Activated T-helper 2 cell treated with anti-CD3 and anti-CD28 coated beads, Interferon-gamma antibody, Interleukin-2, Interleukin-4, amounts not matched to agents 10 μg/mL and 5 μg/mL and 100 μg/mL, durations not matched to agents 14 hours and 24 hours and 36 hours (primary cell): Measurements from ENCODE around the gene OR1E2. TPM values are rescaled to one million over a fixed set of nuclear protein-coding genes. Genes with fewer than 3 reads are reported as not detected.
"Not testable (repeated sequence)": the region's sequence is repeated elsewhere in the genome, so short reads cannot be mapped to it uniquely, and the experiment has no call there.

Experiments used
- DNase-seq: peaks from one replicate; pipeline ENCODE4 v3.0.0; 2021; ENCODE audit warnings: low spot score
- H3K27ac Mint-ChIP-seq: one replicate; pipeline ENCODE4 v1.8.0; 2021; ENCODE audit warnings: mixed read lengths
- H3K27me3 Mint-ChIP-seq: one replicate; pipeline ENCODE4 v1.8.0; 2021; ENCODE audit warnings: low read depth, mixed read lengths
- H3K36me3 Mint-ChIP-seq: one replicate; pipeline ENCODE4 v1.8.0; 2021; ENCODE audit warnings: low read depth, mixed read lengths
- H3K4me1 Mint-ChIP-seq: one replicate; pipeline ENCODE4 v1.8.0; 2021; ENCODE audit warnings: low read depth, mixed read lengths
- H3K4me3 Mint-ChIP-seq: one replicate; pipeline ENCODE4 v1.8.0; 2021; ENCODE audit warnings: low read depth, mild to moderate bottlenecking, moderate library complexity, mixed read lengths
- H3K9me3 Mint-ChIP-seq: one replicate; pipeline ENCODE4 v1.8.0; 2021; ENCODE audit warnings: mixed read lengths
- intact Hi-C: fragments of 100-400 bp; cut with micrococcal nuclease; formaldehyde crosslinking; loops from one replicate; pipeline ENCODE4 v1.15.1; 2023
- total RNA-seq: library from RNA; stranded (reverse); gene quantifications from 2 replicates; pipeline ENCODE4 v1.2.3, GENCODE V29; 2022

OR1E2 gene
- total RNA-seq, 1 donor from 2014 or later = not detected

DNA sequence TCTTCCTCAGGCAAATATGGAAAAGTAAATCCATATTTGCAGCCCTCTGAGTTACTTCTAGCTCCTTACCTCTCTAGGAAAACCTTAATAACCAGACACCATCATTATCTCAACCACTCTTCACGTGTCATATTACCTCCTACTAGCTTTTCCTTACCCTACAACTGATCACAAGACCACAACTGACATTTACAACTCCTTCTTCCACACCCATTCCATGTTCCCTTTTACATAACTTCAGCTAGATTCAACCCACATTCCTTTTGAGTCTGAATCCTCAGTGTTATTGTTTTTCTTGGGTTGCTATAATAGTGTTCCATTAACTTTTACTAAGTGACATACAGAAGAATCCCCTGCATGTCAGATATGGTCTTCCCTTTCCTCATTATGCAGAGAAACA lies 4.7 kb upstream of the OR1E2 start:
- Mint-ChIP-seq H3K27ac (no peak overlapping the region), H3K27me3 (peaks cover 5% of the 10 kb centered on the region), H3K4me3 (no peak overlapping the region), H3K36me3 (no peaks in the 10 kb centered on the region), H3K9me3 (no peaks in the 10 kb centered on the region), H3K4me1 (no peaks in the 10 kb centered on the region)
- intact Hi-C loops = no loop called here
- no peak for DNase-seq

DNA sequence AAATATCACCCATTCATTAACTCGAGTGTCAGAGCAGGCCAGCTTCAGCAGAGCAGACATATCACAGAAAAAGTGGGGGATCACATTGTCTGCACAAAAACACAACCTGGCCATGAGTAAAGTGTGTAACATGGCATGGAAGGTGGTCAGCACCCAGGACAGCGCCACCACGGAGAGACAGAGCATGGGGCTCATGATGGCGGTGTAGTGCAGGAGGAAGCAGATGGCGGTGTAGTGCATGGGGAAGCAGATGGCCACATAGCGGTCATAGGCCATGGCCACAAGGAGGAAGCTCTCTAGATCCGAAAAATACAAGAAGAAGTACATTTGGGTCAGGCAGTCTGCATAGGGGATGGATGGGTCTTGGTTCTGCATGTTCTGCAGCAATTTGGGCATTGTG lies 426 bp downstream of the OR1E2 start:
- H3K4me1 Mint-ChIP-seq, DNase-seq, H3K27ac Mint-ChIP-seq, H3K9me3 Mint-ChIP-seq, H3K4me3 Mint-ChIP-seq, H3K27me3 Mint-ChIP-seq, intact Hi-C loops, H3K36me3 Mint-ChIP-seq: not testable (repeated sequence)

DNA sequence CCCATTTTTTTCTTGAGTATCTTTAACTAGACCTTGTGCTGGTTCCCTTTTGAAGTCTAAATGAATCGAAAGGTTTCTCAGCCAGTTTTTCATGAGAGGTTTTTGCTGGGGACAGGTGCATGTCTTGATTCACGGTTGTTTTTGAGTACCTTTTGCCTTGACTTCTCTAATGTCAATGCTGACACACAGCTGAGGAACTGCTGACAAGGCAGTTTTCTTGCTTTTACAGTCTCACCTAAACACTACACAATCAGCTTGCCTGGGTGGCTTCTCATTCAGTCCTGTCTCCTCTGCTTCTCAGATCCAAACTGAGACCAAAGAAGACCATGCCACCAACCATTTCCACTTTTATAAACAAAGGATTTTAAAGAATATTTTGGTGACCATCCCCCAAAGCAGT lies 15.4 kb downstream of the OR1E2 start:
- DNase-seq = no peak
- H3K27me3 Mint-ChIP-seq = peaks cover 3% of the 10 kb centered on the region
- H3K36me3 Mint-ChIP-seq = no peaks in the 10 kb centered on the region
- H3K27ac Mint-ChIP-seq = no peak overlapping the region
- no peaks in the 10 kb centered on the region for H3K4me1 Mint-ChIP-seq
- no peak overlapping the region for H3K4me3 Mint-ChIP-seq
- intact Hi-C loops = no loop called here
- no peaks in the 10 kb centered on the region for H3K9me3 Mint-ChIP-seq

DNA sequence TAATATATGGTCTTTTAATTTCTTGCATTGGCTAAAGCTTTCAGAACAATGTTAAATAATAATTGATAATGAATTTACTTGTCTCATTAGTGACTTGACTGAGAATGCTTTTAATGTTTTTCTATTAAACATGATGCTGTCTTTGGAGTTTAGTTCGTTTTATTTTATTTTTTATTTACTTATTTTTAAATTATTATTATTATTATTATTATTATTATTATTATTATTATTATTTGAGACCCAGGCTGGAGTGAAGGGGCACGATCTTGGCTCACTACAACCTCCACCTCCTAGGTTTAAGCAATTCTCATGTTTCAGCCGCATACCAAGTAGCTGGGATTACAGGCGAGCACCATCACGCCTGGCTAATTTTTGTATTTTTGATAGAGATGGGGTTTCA lies 18.0 kb downstream of the OR1E2 start:
- Mint-ChIP-seq H3K27me3 (peaks cover 8% of the 10 kb centered on the region), H3K4me3 (no peak overlapping the region), H3K36me3 (no peaks in the 10 kb centered on the region), H3K4me1 (no peaks in the 10 kb centered on the region), H3K27ac (no peak overlapping the region), H3K9me3 (no peaks in the 10 kb centered on the region)
- intact Hi-C loops = no loop called here
- no peak for DNase-seq

DNA sequence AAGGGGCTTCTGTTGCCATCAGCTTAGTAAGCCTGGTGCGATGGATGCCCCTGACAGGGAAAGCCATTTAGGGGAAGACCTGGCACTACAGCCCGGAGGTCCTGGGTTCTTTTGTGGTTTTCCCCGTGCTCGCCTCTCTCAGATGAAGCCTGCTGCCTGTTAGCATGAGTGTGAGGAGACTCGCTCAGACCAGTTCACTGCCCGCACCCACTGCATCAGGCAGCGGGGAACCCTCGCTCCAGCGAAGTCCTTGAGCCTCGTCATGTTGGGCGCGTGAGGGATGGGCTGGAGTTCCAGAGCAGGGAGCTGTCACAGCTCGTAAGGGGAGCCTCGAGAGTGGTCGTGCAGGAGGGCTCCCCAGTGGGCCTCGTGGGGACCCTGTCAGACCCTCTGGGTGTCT lies 21.4 kb downstream of the OR1E2 start:
- intact Hi-C loops, H3K4me1 Mint-ChIP-seq, H3K27ac Mint-ChIP-seq, DNase-seq, H3K27me3 Mint-ChIP-seq, H3K4me3 Mint-ChIP-seq, H3K36me3 Mint-ChIP-seq: not testable (repeated sequence)
- peaks cover 14% of the 10 kb centered on the region for H3K9me3 Mint-ChIP-seq

DNA sequence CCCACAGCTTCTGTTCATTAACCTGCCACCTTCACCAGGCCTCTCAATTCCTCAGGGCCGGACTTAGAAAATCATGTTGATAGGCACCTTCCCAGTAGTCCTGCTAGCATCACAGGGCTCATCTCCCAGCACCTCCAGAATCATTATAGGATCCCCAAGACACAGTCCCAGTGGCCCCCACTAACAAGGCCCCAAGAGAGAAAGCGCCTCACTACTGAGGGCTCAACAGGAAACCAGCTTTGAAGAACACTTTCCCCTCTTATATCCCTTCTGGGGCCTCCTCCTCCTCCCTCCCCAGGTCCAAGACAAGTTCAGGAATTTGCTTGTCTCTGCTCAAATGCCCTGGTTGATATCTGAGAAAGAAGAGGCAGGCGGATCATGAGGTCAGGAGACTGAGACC lies 22.6 kb downstream of the OR1E2 start, which contains the start of gene OR3A3:
OR3A3 (plus strand) TSS at position 301 of the 400 bp plus-strand sequence.
- H3K27ac Mint-ChIP-seq = no peak within 1 kb of the TSS
- no peaks in the 10 kb centered on the region for H3K4me1 Mint-ChIP-seq
- intact Hi-C loops = no loop called here
- no peaks in the 10 kb centered on the region for H3K36me3 Mint-ChIP-seq
- peaks cover 5% of the 10 kb centered on the region for H3K27me3 Mint-ChIP-seq
- no peak within 1 kb of the TSS for H3K4me3 Mint-ChIP-seq
- DNase-seq = no peak
- H3K9me3 Mint-ChIP-seq = peaks cover 14% of the 10 kb centered on the region

DNA sequence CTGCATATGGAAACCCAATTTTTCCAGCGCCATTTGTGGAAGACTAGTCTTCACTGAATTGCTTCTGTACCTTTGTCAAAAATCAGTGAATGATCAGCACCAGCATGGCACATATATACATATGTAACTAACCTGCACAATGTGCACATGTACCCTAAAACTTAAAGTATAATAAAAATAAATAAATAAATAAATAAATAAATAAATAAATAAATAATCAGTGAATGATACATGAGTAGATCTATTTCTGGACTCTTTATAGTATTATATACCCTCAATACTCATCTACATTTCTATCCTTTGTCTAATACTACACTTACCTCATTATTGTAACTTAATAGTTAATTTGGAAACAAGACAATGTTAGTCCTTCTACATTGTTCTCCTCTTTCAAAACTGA lies 29.8 kb downstream of the OR1E2 start:
- H3K27me3 Mint-ChIP-seq, H3K4me1 Mint-ChIP-seq, intact Hi-C loops, H3K36me3 Mint-ChIP-seq, H3K4me3 Mint-ChIP-seq, H3K27ac Mint-ChIP-seq, DNase-seq: not testable (repeated sequence)
- H3K9me3 Mint-ChIP-seq = peaks cover 14% of the 10 kb centered on the region

DNA sequence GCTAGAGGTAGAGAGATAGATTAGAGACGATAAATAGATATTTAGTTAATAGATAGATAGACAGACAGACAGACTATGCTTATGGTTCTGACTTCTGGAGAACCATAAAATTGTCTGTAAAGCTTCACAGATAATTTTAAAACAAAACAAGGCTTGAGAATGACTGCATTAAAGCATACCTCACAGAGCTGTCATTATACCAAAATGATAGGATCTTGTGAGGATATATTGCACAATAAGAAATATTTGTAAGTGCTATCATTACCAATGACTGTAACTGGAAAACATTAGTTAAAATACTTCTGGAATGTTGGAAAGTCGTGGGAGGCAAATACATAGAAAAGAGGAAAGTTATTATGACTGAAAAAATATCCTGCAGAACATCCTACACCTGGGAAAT lies 31.9 kb downstream of the OR1E2 start:
- no peak overlapping the region for H3K4me3 Mint-ChIP-seq
- DNase-seq = no peak
- intact Hi-C loops = no loop called here

DNA sequence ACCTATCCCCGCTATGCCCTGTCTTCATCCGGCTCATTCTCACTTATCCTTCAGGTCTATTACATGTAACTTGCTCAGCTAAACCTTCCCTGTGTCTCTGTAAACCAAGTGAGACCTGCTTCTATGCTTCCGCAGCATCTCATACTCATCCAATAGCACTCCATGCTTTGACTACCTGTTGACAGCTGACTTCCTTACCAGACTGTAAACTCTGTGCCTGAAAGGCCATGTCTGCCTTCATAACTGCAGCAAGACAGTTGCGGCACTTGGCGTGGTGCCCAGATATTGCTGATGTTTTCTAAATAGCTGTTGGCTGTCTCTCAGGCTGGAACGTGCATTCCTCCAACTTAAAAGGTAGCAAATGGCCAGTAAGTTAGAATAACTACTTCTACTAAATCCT lies 33.6 kb downstream of the OR1E2 start:
- Mint-ChIP-seq H3K36me3 (no peaks in the 10 kb centered on the region), H3K4me3 (no peak overlapping the region), H3K27ac (no peak overlapping the region), H3K27me3 (no peaks in the 10 kb centered on the region), H3K9me3 (no peaks in the 10 kb centered on the region), H3K4me1 (no peaks in the 10 kb centered on the region)
- intact Hi-C loops = no loop called here
- no peak for DNase-seq

More for the DNA sequence above, 31.9 kb downstream of the OR1E2 start:
- H3K9me3 Mint-ChIP-seq = no peaks in the 10 kb centered on the region
- no peaks in the 10 kb centered on the region for H3K36me3 Mint-ChIP-seq
- H3K27ac Mint-ChIP-seq = no peak overlapping the region
- H3K27me3 Mint-ChIP-seq = no peaks in the 10 kb centered on the region
- H3K4me1 Mint-ChIP-seq = no peaks in the 10 kb centered on the region

DNA sequence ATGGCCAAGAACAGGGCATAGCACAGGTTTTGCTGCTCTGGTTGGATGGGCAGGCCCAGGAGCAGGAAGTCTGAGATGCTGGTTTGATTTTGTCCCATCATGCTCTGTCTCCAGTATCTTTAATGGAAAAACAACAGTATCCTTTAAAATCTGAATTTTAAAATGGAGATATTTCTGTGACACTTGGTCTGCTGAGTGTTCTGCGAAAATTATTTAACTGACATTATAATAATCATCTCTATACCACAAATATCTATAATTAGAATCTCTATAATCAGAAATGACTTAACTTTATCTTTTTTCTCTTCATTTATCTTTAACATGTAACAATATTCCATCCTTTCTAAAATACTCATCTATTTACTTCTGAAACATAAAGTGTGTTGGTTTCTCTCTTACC lies 35.3 kb downstream of the OR1E2 start, which contains the start of gene OR1E1:
OR1E1 (minus strand) TSS at position 101 of the 400 bp plus-strand sequence; CDS start at position 101, 0 bp downstream.
- H3K4me1 Mint-ChIP-seq = no peaks in the 10 kb centered on the region

DNA sequence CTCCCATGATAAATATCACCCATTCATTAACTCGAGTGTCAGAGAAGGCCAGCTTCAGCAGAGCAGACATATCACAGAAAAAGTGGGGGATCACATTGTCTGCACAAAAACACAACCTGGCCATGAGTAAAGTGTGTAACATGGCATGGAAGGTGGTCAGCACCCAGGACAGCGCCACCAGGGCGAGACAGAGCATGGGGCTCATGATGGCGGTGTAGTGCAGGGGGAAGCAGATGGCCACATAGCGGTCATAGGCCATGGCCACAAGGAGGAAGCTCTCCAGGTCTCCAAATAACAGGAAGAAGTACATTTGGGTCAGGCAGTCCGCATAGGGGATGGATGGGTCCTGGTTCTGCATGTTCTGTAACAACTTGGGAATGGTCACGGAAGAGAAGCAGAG lies 35.8 kb downstream of the OR1E2 start:
- DNase-seq, H3K27me3 Mint-ChIP-seq, H3K4me3 Mint-ChIP-seq, H3K4me1 Mint-ChIP-seq, H3K9me3 Mint-ChIP-seq, intact Hi-C loops, H3K36me3 Mint-ChIP-seq, H3K27ac Mint-ChIP-seq: not testable (repeated sequence)

More for the DNA sequence above, 35.3 kb downstream of the OR1E2 start, which contains the start of gene OR1E1:
- DNase-seq = no peak
- no peaks in the 10 kb centered on the region for H3K27me3 Mint-ChIP-seq
- intact Hi-C loops = no loop called here
- H3K9me3 Mint-ChIP-seq = no peaks in the 10 kb centered on the region
- no peaks in the 10 kb centered on the region for H3K36me3 Mint-ChIP-seq
- H3K4me3 Mint-ChIP-seq = no peak within 1 kb of the TSS
- no peak within 1 kb of the TSS for H3K27ac Mint-ChIP-seq

DNA sequence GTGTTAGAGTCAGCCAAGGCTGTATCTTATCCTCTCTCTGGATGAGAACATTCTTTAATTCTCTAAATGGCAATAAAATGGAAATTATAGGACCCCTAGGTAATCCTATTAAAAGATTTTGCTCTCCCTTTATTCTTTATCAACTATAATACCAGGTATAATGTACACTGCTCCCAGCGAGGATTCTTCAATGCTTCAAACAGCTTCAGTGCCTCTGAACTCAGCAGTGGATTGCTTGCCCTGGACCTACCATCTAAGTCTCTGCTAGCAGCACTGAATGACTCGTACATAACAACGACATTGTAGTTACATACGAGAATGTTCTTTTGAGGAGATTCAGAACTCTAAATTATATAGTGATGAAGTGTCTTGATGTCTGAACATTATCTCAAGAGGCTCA lies 43.9 kb downstream of the OR1E2 start:
- no peak overlapping the region for H3K4me3 Mint-ChIP-seq
- no peak overlapping the region for H3K27ac Mint-ChIP-seq
- H3K27me3 Mint-ChIP-seq = peaks cover 10% of the 10 kb centered on the region
- no peak for DNase-seq
- intact Hi-C loops = no loop called here
- H3K4me1 Mint-ChIP-seq = no peaks in the 10 kb centered on the region
- no peaks in the 10 kb centered on the region for H3K9me3 Mint-ChIP-seq
- no peaks in the 10 kb centered on the region for H3K36me3 Mint-ChIP-seq

DNA sequence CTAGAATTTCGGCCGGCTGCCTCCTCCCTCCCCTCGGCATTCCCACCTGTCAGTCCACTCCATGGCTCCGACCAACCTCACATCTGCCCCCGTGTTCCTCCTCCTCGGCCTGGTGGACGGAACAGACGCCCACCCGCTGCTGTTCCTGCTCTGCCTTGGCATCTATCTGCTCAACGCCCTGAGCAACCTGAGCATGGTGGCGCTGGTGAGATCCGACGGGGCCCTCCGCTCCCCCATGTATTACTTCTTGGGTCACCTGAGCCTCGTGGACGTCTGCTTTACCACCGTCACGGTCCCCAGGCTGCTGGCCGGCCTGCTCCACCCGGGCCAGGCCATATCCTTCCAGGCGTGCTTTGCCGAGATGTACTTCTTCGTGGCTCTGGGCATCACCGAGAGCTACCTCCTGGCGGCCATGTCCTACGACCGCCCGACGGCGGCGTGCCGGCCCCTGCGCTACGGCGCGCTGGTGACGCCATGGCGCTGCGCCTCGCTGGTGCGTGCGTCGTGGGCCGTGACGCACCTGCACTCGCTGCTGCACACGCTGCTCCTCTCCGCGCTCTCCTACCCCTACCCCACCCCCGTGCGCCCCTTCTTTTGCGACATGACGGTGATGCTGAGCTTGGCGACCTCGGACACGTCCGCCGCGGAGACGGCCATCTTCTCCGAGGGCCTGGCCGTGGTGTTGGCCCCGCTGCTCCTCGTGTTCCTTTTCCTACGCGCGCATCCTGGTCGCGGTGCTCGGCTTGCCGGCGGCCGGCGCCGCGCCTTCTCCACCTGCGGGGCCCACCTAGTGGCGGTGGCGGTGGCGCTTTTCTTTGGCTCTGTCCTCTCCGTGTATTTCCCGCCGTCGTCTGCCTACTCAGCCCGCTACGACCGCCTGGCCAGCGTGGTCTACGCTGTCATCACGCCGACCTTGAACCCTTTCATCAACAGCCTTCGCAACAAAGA lies 47.5 kb downstream of the OR1E2 start, which contains the start of gene OR3A2:
OR3A2 (minus strand) TSS at position 440 of the 948 bp plus-strand sequence.
- Mint-ChIP-seq H3K4me3 (peak within 1 kb of the TSS; percentile 61), H3K36me3 (no peaks in the 10 kb centered on the region), H3K4me1 (no peaks in the 10 kb centered on the region), H3K27ac (no peak within 1 kb of the TSS), H3K9me3 (no peaks in the 10 kb centered on the region), H3K27me3 (peaks cover 10% of the 10 kb centered on the region)
- intact Hi-C loops = no loop called here
- DNase-seq = peak; percentile 12
